HG03439 (cell line): ENCODE data around the gene ELMOD3.
"Not testable (repeated sequence)": the region's sequence is repeated elsewhere in the genome, so short reads cannot be mapped to it uniquely, and the experiment has no call there.

Experiments
- ATAC-seq: cut with Tn5 transposase; IDR thresholded peaks from one replicate; pipeline ENCODE4 v1.9.1; 2021; ENCODE audit warnings: mild to moderate bottlenecking, moderate library complexity; ENCODE audit not compliant: unreplicated experiment

Gene ELMOD3

DNA sequence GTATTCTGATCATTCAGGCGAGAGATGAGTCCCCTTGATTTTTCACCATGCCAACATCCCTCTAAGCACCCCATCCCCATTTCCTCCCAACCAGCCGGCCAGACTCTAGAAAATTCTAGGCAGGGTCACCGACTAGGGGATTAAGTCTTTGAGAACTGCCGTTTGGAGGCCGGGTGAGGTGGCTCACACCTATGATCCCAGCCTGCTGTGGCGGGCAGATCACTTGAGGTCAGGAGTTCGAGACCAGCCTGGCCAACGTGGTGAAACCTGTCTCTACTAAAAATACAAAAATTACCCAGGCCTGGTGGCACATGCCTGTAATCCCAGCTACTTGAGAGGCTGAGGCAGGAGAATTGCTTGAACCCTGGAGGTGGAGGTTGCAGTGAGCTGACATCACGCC is 85.0 kb downstream of the ELMOD3 start:
- not testable (repeated sequence) for ATAC-seq

DNA sequence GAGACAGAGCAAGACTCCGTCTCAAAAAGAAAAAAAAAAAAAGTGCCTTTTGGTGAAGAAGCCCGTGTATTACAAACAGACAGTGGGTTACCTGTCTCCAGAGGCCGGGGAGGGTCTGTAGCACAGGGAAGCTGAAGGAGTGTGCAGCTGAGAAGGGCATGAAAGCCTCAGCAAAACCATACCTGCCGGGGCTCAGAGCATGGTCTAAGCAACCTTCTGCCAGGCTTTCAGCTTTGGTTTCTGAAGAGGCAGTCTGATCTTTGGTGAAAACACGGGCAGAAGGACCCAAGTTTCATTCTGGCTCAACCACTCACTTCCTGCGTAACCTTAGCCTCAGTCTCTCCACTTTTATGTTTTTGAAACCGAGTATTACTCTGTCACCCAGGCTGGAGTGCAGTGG is 85.4 kb downstream of the ELMOD3 start:
- ATAC-seq = no peak

DNA sequence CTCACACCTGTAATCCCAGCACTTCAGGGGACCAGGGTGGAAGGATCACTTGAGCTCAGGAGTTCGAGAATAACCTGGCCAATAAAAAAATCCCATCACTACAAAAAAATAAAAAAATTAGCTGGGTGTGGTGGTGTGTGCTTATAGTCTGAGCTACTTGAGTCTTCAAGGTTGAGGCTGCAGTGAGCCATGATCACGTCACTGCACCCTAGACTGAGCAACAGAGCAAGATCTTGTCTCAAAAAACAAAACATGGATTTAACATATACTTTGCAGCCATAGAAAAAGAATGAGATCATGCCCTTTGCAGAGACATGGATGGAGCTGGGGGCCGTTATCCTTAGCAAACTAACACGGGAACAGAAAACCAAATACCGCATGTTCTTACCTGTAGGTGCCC is 86.2 kb downstream of the ELMOD3 start:
- ATAC-seq = no peak
